Karpas-422 (cell line): ENCODE data around the gene AMN. TPM values are rescaled to one million over a fixed set of nuclear protein-coding genes. Genes with fewer than 3 reads are reported as not detected.

Experiments used
- DNase-seq: peaks from one replicate; pipeline ENCODE4 v3.0.0-alpha.2; 2015
- H2AFZ ChIP-seq: fragments of 200-600 bp; sonication (generic); 2 replicates; pipeline ENCODE4 v1.6.1; 2014; ENCODE audit warnings: antibody characterized with exemption, low read length, mixed read lengths
- H3K27ac ChIP-seq: fragments of 200-600 bp; sonication (generic); 2 replicates; pipeline ENCODE4 v1.5.1; 2014; ENCODE audit warnings: mild to moderate bottlenecking, low read length, moderate library complexity
- H3K27me3 ChIP-seq: fragments of 200-600 bp; sonication (generic); 2 replicates; pipeline ENCODE4 v1.6.1; 2014; ENCODE audit warnings: low read length, mixed read lengths
- H3K36me3 ChIP-seq: fragments of 200-600 bp; sonication (generic); 2 replicates; pipeline ENCODE4 v1.6.1; 2014; ENCODE audit warnings: low read length, mixed read lengths; ENCODE audit not compliant: insufficient read depth
- H3K4me1 ChIP-seq: fragments of 200-600 bp; sonication (generic); 2 replicates; pipeline ENCODE4 v1.6.1; 2014; ENCODE audit warnings: mild to moderate bottlenecking, low read length, mixed read lengths
- H3K4me2 ChIP-seq: fragments of 200-600 bp; sonication (generic); 2 replicates; pipeline ENCODE4 v1.6.1; 2014; ENCODE audit warnings: low read length, low read depth, mild to moderate bottlenecking; ENCODE audit not compliant: poor library complexity, severe bottlenecking
- H3K4me3 ChIP-seq: fragments of 200-600 bp; sonication (generic); 2 replicates; pipeline ENCODE4 v1.5.1; 2014; ENCODE audit warnings: mild to moderate bottlenecking, antibody characterized with exemption, low read length, mixed read lengths
- H3K79me2 ChIP-seq: fragments of 200-600 bp; sonication (generic); 2 replicates; pipeline ENCODE4 v1.6.1; 2014; ENCODE audit warnings: mild to moderate bottlenecking, low read length, mixed read lengths
- H3K9ac ChIP-seq: fragments of 200-600 bp; sonication (generic); 2 replicates; pipeline ENCODE4 v1.6.0; 2014; ENCODE audit warnings: low read length
- H3K9me2 ChIP-seq: fragments of 200-600 bp; sonication (generic), shearing (Covaris generic); replicated peaks from 2 replicates; pipeline ENCODE4 v1.6.0; 2014; ENCODE audit warnings: mild to moderate bottlenecking, low read length, moderate library complexity; ENCODE audit not compliant: insufficient read depth
- H3K9me3 ChIP-seq: fragments of 300-700, 200-600 bp; sonication (generic); 2 replicates; pipeline ENCODE4 v1.6.1; 2014; ENCODE audit warnings: low read length, mixed read lengths
- H4K20me1 ChIP-seq: fragments of 200-600 bp; sonication (generic); 2 replicates; pipeline ENCODE4 v1.6.1; 2014; ENCODE audit warnings: mild to moderate bottlenecking, antibody characterized with exemption, low read length, low read depth; ENCODE audit not compliant: insufficient read depth
- total RNA-seq: library from RNA; depleted of rRNA; stranded (reverse); fragments of >200 nt; shearing (Covaris generic); gene quantifications from 2 replicates; pipeline ENCODE4 v1.2.3, GENCODE V29; 2014; ENCODE audit warnings: low replicate concordance

The AMN gene
- total RNA-seq, 1 experiment from 2014 or later = 7.7 TPM

GRCh38 chr14:102944448-102945330 lies 22.2 kb downstream of the AMN start:
- Histone ChIP-seq H3K79me2 (no peaks in the 10 kb centered on the region), H3K27ac (no peak overlapping the region), H3K9me3 (no peaks in the 10 kb centered on the region), H2AFZ (no peak overlapping the region), H4K20me1 (no peaks in the 10 kb centered on the region), H3K4me2 (no peak overlapping the region), H3K4me3 (no peak overlapping the region), H3K9me2 (no peaks in the 10 kb centered on the region), H3K36me3 (no peaks in the 10 kb centered on the region), H3K27me3 (no peaks in the 10 kb centered on the region), H3K9ac (no peak overlapping the region), H3K4me1 (peaks cover 55% of the 10 kb centered on the region)
- DNase-seq = no peak

GRCh38 chr14:102945346-102946130 lies 23.1 kb downstream of the AMN start:
- Histone ChIP-seq H3K9me3 (no peaks in the 10 kb centered on the region), H3K4me1 (peaks cover 54% of the 10 kb centered on the region), H3K9ac (no peak overlapping the region), H3K79me2 (no peaks in the 10 kb centered on the region), H3K4me3 (no peak overlapping the region), H4K20me1 (no peaks in the 10 kb centered on the region), H3K9me2 (no peaks in the 10 kb centered on the region), H3K36me3 (no peaks in the 10 kb centered on the region), H3K27me3 (no peaks in the 10 kb centered on the region), H3K4me2 (no peak overlapping the region), H3K27ac (no peak overlapping the region), H2AFZ (no peak overlapping the region)
- DNase-seq = no peak

- no peaks in the 10 kb centered on the region for H3K9me3 ChIP-seq
- 0 out of 2 replicates have a peak overlapping the region, but pooled peaks have one; percentile 56 for H3K9ac ChIP-seq
- peak overlapping the region; percentile 65 for H3K4me2 ChIP-seq
- H4K20me1 ChIP-seq = no peaks in the 10 kb centered on the region
- DNase-seq = no peak
- peaks cover 35% of the 10 kb centered on the region for H3K4me1 ChIP-seq
- H2AFZ ChIP-seq = peak overlapping the region; percentile 72; the same call in 1 of the 2 replicates
- H3K9me2 ChIP-seq = no peaks in the 10 kb centered on the region
- H3K36me3 ChIP-seq = no peaks in the 10 kb centered on the region
- H3K79me2 ChIP-seq = no peaks in the 10 kb centered on the region
- peak overlapping the region; percentile 56 for H3K4me3 ChIP-seq
- no peaks in the 10 kb centered on the region for H3K27me3 ChIP-seq
- H3K27ac ChIP-seq = no peak overlapping the region
Measured at GRCh38 chr14:102947321-102948103, 25.0 kb downstream of the AMN start.

DNA sequence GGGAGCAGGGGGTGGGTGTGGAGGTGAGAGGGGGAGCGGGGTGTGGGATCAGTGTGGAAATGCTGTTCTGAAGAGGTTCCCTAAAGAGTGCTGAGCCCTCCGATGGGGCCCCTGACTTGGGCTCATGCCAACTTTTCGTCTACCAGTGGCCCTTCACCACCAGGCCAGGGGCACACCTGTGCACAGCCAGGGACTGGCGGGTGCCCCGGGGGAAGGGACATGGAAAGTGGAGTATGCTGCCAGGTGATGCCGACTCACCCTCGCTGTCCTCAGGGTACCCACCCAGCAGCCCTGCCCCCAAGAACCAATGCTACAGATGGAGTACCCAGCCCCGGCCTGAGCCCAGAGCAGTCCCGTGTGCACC lies 26.2 kb downstream of the AMN start:
- peak overlapping the region; percentile 85 for H3K27ac ChIP-seq
- H3K79me2 ChIP-seq = no peaks in the 10 kb centered on the region
- H3K4me2 ChIP-seq = peak overlapping the region; percentile 58
- H4K20me1 ChIP-seq = no peaks in the 10 kb centered on the region
- peak; percentile 81 for DNase-seq
- H2AFZ ChIP-seq = peak overlapping the region; percentile 85
- no peaks in the 10 kb centered on the region for H3K36me3 ChIP-seq
- no peaks in the 10 kb centered on the region for H3K9me2 ChIP-seq
- H3K4me1 ChIP-seq = peaks cover 35% of the 10 kb centered on the region
- H3K9ac ChIP-seq = peak overlapping the region; percentile 45
- H3K4me3 ChIP-seq = peak overlapping the region; percentile 44; the same call in 1 of the 2 replicates
- no peaks in the 10 kb centered on the region for H3K27me3 ChIP-seq
- H3K9me3 ChIP-seq = no peaks in the 10 kb centered on the region

DNA sequence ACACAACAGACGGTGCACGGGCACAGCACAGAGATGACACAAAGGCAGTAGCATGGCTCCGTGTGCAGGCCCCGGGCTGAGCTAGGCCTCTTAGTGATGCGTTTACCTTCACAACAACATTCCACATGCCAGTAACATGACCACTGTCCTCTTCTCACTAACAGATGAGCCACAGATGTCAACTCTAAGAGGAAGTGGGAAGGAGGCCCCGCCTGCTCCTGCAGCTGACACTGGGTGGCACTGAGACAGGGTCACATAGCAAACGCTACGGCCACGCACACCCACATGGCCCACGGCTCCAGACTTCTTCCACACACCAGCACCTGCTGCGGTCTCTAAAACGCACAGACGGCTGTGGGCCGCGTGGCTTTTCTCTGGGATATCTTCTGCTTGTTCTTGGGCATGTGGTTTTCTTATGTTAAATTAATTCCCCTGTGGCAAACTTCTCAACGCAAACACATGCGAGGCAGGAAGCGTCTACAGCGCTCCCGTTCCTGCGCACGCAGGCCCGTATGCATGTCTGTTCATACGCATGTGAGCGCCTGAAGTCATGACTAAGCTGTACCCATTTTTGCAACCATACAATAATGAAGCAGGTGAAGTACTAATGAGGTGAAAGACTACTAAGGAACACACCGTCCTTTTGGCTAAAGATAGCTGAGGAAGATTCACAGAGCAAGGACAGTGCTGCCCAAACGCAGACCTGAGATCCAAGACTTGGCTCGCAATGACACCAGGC lies 26.8 kb downstream of the AMN start:
- Histone ChIP-seq H3K9ac (peak overlapping the region; percentile 45), H2AFZ (peak overlapping the region; percentile 85), H3K27ac (peak overlapping the region; percentile 85), H3K4me1 (peaks cover 35% of the 10 kb centered on the region), H3K27me3 (no peaks in the 10 kb centered on the region), H3K9me2 (no peaks in the 10 kb centered on the region), H3K9me3 (no peaks in the 10 kb centered on the region), H3K36me3 (no peaks in the 10 kb centered on the region), H4K20me1 (no peaks in the 10 kb centered on the region), H3K4me3 (peak overlapping the region; percentile 44; the same call in 1 of the 2 replicates), H3K79me2 (no peaks in the 10 kb centered on the region), H3K4me2 (peak overlapping the region; percentile 58)
- DNase-seq = peak; percentile 94

- Histone ChIP-seq H3K27me3 (no peaks in the 10 kb centered on the region), H3K9me2 (no peaks in the 10 kb centered on the region), H2AFZ (peak overlapping the region; percentile 85), H3K9ac (peak overlapping the region; percentile 45), H3K27ac (peak overlapping the region; percentile 85), H3K79me2 (no peaks in the 10 kb centered on the region), H4K20me1 (no peaks in the 10 kb centered on the region), H3K4me1 (peaks cover 35% of the 10 kb centered on the region), H3K4me3 (peak overlapping the region; percentile 44; the same call in 1 of the 2 replicates), H3K36me3 (no peaks in the 10 kb centered on the region), H3K9me3 (no peaks in the 10 kb centered on the region), H3K4me2 (peak overlapping the region; percentile 58)
- DNase-seq = no peak
Measured at GRCh38 chr14:102949801-102950451, 27.5 kb downstream of the AMN start.

- no peak overlapping the region for H2AFZ ChIP-seq
- no peaks in the 10 kb centered on the region for H3K79me2 ChIP-seq
- H4K20me1 ChIP-seq = no peaks in the 10 kb centered on the region
- H3K9me2 ChIP-seq = no peaks in the 10 kb centered on the region
- H3K36me3 ChIP-seq = no peaks in the 10 kb centered on the region
- peaks cover 35% of the 10 kb centered on the region for H3K4me1 ChIP-seq
- no peak overlapping the region for H3K9ac ChIP-seq
- no peaks in the 10 kb centered on the region for H3K9me3 ChIP-seq
- no peak for DNase-seq
- no peak overlapping the region for H3K4me2 ChIP-seq
- H3K4me3 ChIP-seq = no peak overlapping the region
- H3K27ac ChIP-seq = no peak overlapping the region
- no peaks in the 10 kb centered on the region for H3K27me3 ChIP-seq
Measured at GRCh38 chr14:102951034-102951433, 28.6 kb downstream of the AMN start.
